HG03064 (cell line): ENCODE results near the gene NPIPA1.
A peak's percentile ranks its signal among the peaks of the same experiment; 100 is the strongest.
"Not testable (repeated sequence)": the region's sequence is repeated elsewhere in the genome, so short reads cannot be mapped to it uniquely, and the experiment has no call there.

Experiments used
- ATAC-seq: cut with Tn5 transposase; IDR thresholded peaks from one replicate; pipeline ENCODE4 v1.9.1; 2021; ENCODE audit warnings: low read depth; ENCODE audit not compliant: unreplicated experiment

Gene NPIPA1

GRCh38 chr16:14929176-14929575, 8.1 kb upstream of the NPIPA1 start:
- not testable (repeated sequence) for ATAC-seq

GRCh38 chr16:14930246-14930645, 7.0 kb upstream of the NPIPA1 start:
- ATAC-seq: not testable (repeated sequence)

GRCh38 chr16:14930971-14931370, 6.3 kb upstream of the NPIPA1 start:
- not testable (repeated sequence) for ATAC-seq

GRCh38 chr16:14932581-14933375, 4.5 kb upstream of the NPIPA1 start:
- not testable (repeated sequence) for ATAC-seq

GRCh38 chr16:14937994-14938393, 751 bp downstream of the NPIPA1 start:
- not testable (repeated sequence) for ATAC-seq

GRCh38 chr16:14942686-14943085, 5.4 kb downstream of the NPIPA1 start:
- not testable (repeated sequence) for ATAC-seq

- no peak for ATAC-seq
These were observed 18.4 kb downstream of the NPIPA1 start for GRCh38 chr16:14955546-14956231.

GRCh38 chr16:14957576-14958322, 20.5 kb downstream of the NPIPA1 start:
- ATAC-seq: no peak

GRCh38 chr16:14958323-14958600, 21.0 kb downstream of the NPIPA1 start:
- no peak for ATAC-seq

GRCh38 chr16:14958970-14959369, 21.7 kb downstream of the NPIPA1 start:
- no peak for ATAC-seq

- no peak for ATAC-seq
These were observed 24.4 kb downstream of the NPIPA1 start for GRCh38 chr16:14961405-14962186.

GRCh38 chr16:14963281-14964173, 26.3 kb downstream of the NPIPA1 start:
- ATAC-seq: no peak

GRCh38 chr16:14965328-14965727, 28.1 kb downstream of the NPIPA1 start:
- no peak for ATAC-seq

- not testable (repeated sequence) for ATAC-seq
These were observed 32.6 kb downstream of the NPIPA1 start for GRCh38 chr16:14969795-14970194.

- not testable (repeated sequence) for ATAC-seq
These were observed 34.5 kb downstream of the NPIPA1 start for GRCh38 chr16:14971621-14972228.

GRCh38 chr16:14973785-14974322, 36.6 kb downstream of the NPIPA1 start:
- ATAC-seq: not testable (repeated sequence)

- ATAC-seq: not testable (repeated sequence)
These were observed 37.0 kb downstream of the NPIPA1 start for GRCh38 chr16:14974331-14974655.

- peak; percentile 87 for ATAC-seq
These were observed 37.6 kb downstream of the NPIPA1 start, which contains the start of gene PDXDC1 for GRCh38 chr16:14974656-14975417. Gene PDXDC1 (plus strand): TSS chr16:14975026. CDS start chr16:14975200, 174 bp downstream.
